ENCODE results near the gene DCAF8L1. TPM values are rescaled to one million over a fixed set of nuclear protein-coding genes. Genes with fewer than 3 reads are reported as not detected.

DCAF8L1 gene
- not detected for total RNA-seq

GRCh38 chrX:27981349-27981748 lies at the start of gene DCAF8L1:
Gene DCAF8L1 (minus strand): TSS chrX:27981449. CDS start chrX:27981334, 115 bp downstream.

Other genes starting within 250 kb of the DCAF8L1 start
- not detected for gene MAGEB10, start 173.5 kb downstream of the DCAF8L1 start, total RNA-seq